ENCODE data around the gene UBE2O.

UBE2O gene
- long read RNA-seq, partial matches to known transcripts = 5 of 7 reads
- long read RNA-seq, other reads (novel, unspliced or antisense) = 2 of 7 reads

DNA sequence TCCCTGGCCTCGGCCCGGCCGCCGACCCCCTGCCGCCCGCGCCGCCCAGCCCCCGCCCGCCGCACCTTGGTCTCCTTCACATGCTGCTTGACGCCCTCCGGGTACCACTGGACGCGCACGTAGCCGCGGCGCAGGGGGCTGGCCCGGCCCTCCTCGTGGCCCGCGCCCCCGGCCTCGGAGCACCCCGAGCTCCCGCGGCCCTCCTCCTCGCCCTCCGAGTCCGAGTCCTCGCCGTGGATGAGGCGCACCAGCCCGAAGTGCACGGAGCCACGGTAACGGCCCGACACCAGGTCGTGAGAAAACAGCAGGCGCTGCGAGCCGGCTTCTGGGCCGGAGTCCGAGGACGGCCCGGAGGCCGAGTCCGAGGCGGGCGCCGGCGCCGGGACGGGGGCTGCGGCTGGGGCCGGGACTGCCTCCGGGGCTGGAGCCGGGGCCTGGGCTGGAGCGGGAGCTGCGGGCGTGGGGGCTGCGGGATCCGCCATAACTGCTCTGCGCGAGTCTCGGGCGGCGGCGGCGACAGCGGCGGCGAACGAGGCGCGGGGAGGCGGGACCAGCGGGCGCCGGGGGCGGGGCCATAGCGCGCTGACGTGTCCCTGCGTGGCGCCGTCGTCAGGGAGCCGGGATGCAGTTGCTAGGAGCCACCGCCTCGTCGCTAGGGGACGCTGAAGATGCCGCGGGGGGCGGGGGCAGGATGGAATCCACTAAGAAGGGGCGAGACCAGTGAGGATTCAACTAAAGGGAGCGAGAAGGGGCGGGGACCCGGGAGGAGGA lies at the start of gene UBE2O:
UBE2O (minus strand) TSS at position 493 of the 771 bp plus-strand sequence; CDS start at position 482, 11 bp downstream.
- Histone ChIP-seq H3K27me3 (ENCODE audit: insufficient read depth, poor library complexity, severe bottlenecking) (no peaks in the 10 kb centered on the region), H3K27ac (replicated peaks) (no peak within 1 kb of the TSS), H3K4me3 (replicated peaks; ENCODE audit: insufficient read depth, low read length) (peak within 1 kb of the TSS; percentile 82)
- DNase-seq (ENCODE audit: low read depth in 1 of 2, low spot score in 1 of 2) = peak; percentile 83 to 86
- TF ChIP-seq, protein P1, sequence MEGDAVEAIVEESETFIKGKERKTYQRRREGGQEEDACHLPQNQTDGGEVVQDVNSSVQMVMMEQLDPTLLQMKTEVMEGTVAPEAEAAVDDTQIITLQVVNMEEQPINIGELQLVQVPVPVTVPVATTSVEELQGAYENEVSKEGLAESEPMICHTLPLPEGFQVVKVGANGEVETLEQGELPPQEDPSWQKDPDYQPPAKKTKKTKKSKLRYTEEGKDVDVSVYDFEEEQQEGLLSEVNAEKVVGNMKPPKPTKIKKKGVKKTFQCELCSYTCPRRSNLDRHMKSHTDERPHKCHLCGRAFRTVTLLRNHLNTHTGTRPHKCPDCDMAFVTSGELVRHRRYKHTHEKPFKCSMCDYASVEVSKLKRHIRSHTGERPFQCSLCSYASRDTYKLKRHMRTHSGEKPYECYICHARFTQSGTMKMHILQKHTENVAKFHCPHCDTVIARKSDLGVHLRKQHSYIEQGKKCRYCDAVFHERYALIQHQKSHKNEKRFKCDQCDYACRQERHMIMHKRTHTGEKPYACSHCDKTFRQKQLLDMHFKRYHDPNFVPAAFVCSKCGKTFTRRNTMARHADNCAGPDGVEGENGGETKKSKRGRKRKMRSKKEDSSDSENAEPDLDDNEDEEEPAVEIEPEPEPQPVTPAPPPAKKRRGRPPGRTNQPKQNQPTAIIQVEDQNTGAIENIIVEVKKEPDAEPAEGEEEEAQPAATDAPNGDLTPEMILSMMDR (IDR thresholded peaks at IDR 0.05; ENCODE audit: insufficient read depth, low read length) = no peak
- TF ChIP-seq, protein P2, sequence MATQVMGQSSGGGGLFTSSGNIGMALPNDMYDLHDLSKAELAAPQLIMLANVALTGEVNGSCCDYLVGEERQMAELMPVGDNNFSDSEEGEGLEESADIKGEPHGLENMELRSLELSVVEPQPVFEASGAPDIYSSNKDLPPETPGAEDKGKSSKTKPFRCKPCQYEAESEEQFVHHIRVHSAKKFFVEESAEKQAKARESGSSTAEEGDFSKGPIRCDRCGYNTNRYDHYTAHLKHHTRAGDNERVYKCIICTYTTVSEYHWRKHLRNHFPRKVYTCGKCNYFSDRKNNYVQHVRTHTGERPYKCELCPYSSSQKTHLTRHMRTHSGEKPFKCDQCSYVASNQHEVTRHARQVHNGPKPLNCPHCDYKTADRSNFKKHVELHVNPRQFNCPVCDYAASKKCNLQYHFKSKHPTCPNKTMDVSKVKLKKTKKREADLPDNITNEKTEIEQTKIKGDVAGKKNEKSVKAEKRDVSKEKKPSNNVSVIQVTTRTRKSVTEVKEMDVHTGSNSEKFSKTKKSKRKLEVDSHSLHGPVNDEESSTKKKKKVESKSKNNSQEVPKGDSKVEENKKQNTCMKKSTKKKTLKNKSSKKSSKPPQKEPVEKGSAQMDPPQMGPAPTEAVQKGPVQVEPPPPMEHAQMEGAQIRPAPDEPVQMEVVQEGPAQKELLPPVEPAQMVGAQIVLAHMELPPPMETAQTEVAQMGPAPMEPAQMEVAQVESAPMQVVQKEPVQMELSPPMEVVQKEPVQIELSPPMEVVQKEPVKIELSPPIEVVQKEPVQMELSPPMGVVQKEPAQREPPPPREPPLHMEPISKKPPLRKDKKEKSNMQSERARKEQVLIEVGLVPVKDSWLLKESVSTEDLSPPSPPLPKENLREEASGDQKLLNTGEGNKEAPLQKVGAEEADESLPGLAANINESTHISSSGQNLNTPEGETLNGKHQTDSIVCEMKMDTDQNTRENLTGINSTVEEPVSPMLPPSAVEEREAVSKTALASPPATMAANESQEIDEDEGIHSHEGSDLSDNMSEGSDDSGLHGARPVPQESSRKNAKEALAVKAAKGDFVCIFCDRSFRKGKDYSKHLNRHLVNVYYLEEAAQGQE (IDR thresholded peaks at IDR 0.05; ENCODE audit: insufficient replicate concordance, low read depth) = no peak
- peak; percentile 46; the same call in 1 of the 2 replicates for TF ChIP-seq POLR2AphosphoS5 (IDR thresholded peaks at IDR 0.05; ENCODE audit: low read depth)

- peak overlapping the region; percentile 44 for H3K27ac ChIP-seq (replicated peaks)
- no peak for DNase-seq (ENCODE audit: low read depth in 1 of 2, low spot score in 1 of 2)
- no peaks in the 10 kb centered on the region for H3K27me3 ChIP-seq (ENCODE audit: insufficient read depth, poor library complexity, severe bottlenecking)
- no peak overlapping the region for H3K4me3 ChIP-seq (replicated peaks; ENCODE audit: insufficient read depth, low read length)
- TF ChIP-seq, protein P2 (IDR thresholded peaks at IDR 0.05; ENCODE audit: insufficient replicate concordance, low read depth) = no peak
- TF ChIP-seq SPI1 (IDR thresholded peaks at IDR 0.05; ENCODE audit: borderline replicate concordance, low read depth) = no peak
- TF ChIP-seq GABPA (IDR thresholded peaks at IDR 0.05; ENCODE audit: low read depth) = no peak
- TF ChIP-seq POLR2AphosphoS5 (IDR thresholded peaks at IDR 0.05; ENCODE audit: low read depth) = no peak
- TF ChIP-seq, protein P1 (IDR thresholded peaks at IDR 0.05; ENCODE audit: insufficient read depth, low read length) = no peak
Observed at GRCh38 chr17:76501827-76502307, 48.9 kb upstream of the UBE2O start.

- H3K4me3 ChIP-seq (replicated peaks; ENCODE audit: insufficient read depth, low read length) = peak within 1 kb of the TSS; percentile 78
- H3K27ac ChIP-seq (replicated peaks) = peak within 1 kb of the TSS; percentile 44
- no peaks in the 10 kb centered on the region for H3K27me3 ChIP-seq (ENCODE audit: insufficient read depth, poor library complexity, severe bottlenecking)
- DNase-seq (ENCODE audit: low read depth in 1 of 2, low spot score in 1 of 2) = peak; percentile 88 to 91
- TF ChIP-seq GABPA (IDR thresholded peaks at IDR 0.05; ENCODE audit: low read depth) = no peak
- TF ChIP-seq, protein P2 (IDR thresholded peaks at IDR 0.05; ENCODE audit: insufficient replicate concordance, low read depth) = no peak
- TF ChIP-seq, protein P1 (IDR thresholded peaks at IDR 0.05; ENCODE audit: insufficient read depth, low read length) = no peak
- no peak for TF ChIP-seq SPI1 (IDR thresholded peaks at IDR 0.05; ENCODE audit: borderline replicate concordance, low read depth)
- TF ChIP-seq POLR2AphosphoS5 (IDR thresholded peaks at IDR 0.05; ENCODE audit: low read depth) = no peak
Observed at GRCh38 chr17:76501018-76501826, 48.3 kb upstream of the UBE2O start, which contains the start of gene RHBDF2. TSS of gene RHBDF2 (minus strand) at chr17:76501423. CDS start at chr17:76481524, 19,899 bp downstream.

Data from HL-60 (cell line).